ENCODE data around the gene SETD5.

GRCh38 chr3:9400616-9401015, 3.2 kb downstream of the SETD5 start:
- TF ChIP-seq CTCF (conservative IDR thresholded peaks at IDR 0.05; ENCODE audit: low read depth, low read length) (no peak), RCOR1 (IDR thresholded peaks at IDR 0.05; ENCODE audit: insufficient replicate concordance, low read length) (no peak), FOS (IDR thresholded peaks at IDR 0.05; ENCODE audit: low read depth, low read length) (no peak), RAD21 (IDR thresholded peaks at IDR 0.05; ENCODE audit: low read length) (no peak), MAFK (IDR thresholded peaks at IDR 0.05; ENCODE audit: low read depth, low read length) (no peak), RFX5 (IDR thresholded peaks at IDR 0.05; ENCODE audit: low read depth, low read length) (no peak), POLR2A (IDR thresholded peaks at IDR 0.05; ENCODE audit: low read depth, low read length) (no peak), NFE2L2 (IDR thresholded peaks at IDR 0.05; ENCODE audit: low read depth, low read length) (no peak), ELK1 (IDR thresholded peaks at IDR 0.05; ENCODE audit: borderline replicate concordance, low read depth, low read length) (no peak), CHD1 (IDR thresholded peaks at IDR 0.05; ENCODE audit: low read depth, low read length) (no peak), CEBPB (IDR thresholded peaks at IDR 0.05; ENCODE audit: low read depth, low read length) (no peak), MXI1 (IDR thresholded peaks at IDR 0.05; ENCODE audit: borderline replicate concordance, low read depth, low read length) (no peak), BHLHE40 (IDR thresholded peaks at IDR 0.05; ENCODE audit: low read depth, low read length) (no peak), MAZ (IDR thresholded peaks at IDR 0.05; ENCODE audit: borderline replicate concordance, low read depth, low read length) (no peak)

All from IMR-90 (cell line).